IPS-NIHi11 (cell line): Measurements from ENCODE around the gene TAP2.
A peak's percentile ranks its signal among the peaks of the same experiment; 100 is the strongest.

Experiments used
- DNase-seq: peaks from one replicate; pipeline ENCODE4 v3.0.0; 2012; ENCODE audit warnings: mixed read lengths, low spot score

TAP2 gene

GRCh38 chr6:32854376-32855178 lies 16.0 kb upstream of the TAP2 start:
- peak; percentile 8 for DNase-seq

- peak; percentile 95 for DNase-seq
Observed at GRCh38 chr6:32853541-32854375, 15.2 kb upstream of the TAP2 start, which contains the start of the genes PSMB9 and TAP1. TSS of gene PSMB9 (plus strand) at chr6:32854192. CDS start at chr6:32854230, 38 bp downstream. TSS of gene TAP1 (minus strand) at chr6:32853704. CDS start at chr6:32853636, 68 bp downstream.

- DNase-seq = no peak
Observed at GRCh38 chr6:32852844-32853540, 14.5 kb upstream of the TAP2 start.

GRCh38 chr6:32852018-32852843 lies 13.7 kb upstream of the TAP2 start:
- DNase-seq = no peak

- DNase-seq = no peak
Observed at GRCh38 chr6:32851025-32851424, 12.5 kb upstream of the TAP2 start.

GRCh38 chr6:32849126-32849525 lies 10.6 kb upstream of the TAP2 start:
- DNase-seq = no peak

GRCh38 chr6:32847795-32848194 lies 9.3 kb upstream of the TAP2 start:
- DNase-seq = no peak

- DNase-seq = no peak
Observed at GRCh38 chr6:32847004-32847403, 8.5 kb upstream of the TAP2 start.

- DNase-seq = no peak
Observed at GRCh38 chr6:32845384-32845884, 6.9 kb upstream of the TAP2 start.

- no peak for DNase-seq
Observed at GRCh38 chr6:32844839-32845383, 6.4 kb upstream of the TAP2 start.

- peak; percentile 95 for DNase-seq
Observed at GRCh38 chr6:32843979-32844838, 5.7 kb upstream of the TAP2 start, which contains the start of gene PSMB8. TSS of gene PSMB8 (minus strand) at chr6:32844047. CDS start at chr6:32843996, 51 bp downstream.

- no peak for DNase-seq
Observed at GRCh38 chr6:32843331-32843978, 4.9 kb upstream of the TAP2 start.

- no peak for DNase-seq
Observed at GRCh38 chr6:32842690-32843089, 4.2 kb upstream of the TAP2 start.

GRCh38 chr6:32842021-32842650 lies 3.6 kb upstream of the TAP2 start:
- DNase-seq = no peak

- DNase-seq = no peak
Observed at GRCh38 chr6:32840604-32841246, 2.2 kb upstream of the TAP2 start.

- no peak for DNase-seq
Observed at GRCh38 chr6:32839356-32839755, 817 bp upstream of the TAP2 start.

GRCh38 chr6:32837651-32838113 lies 857 bp downstream of the TAP2 start:
- DNase-seq = no peak

GRCh38 chr6:32836873-32837272 lies 1.7 kb downstream of the TAP2 start:
- DNase-seq = no peak
